Fibroblast of lung (primary cell): ENCODE results near the gene CHRNA1. TPM values are rescaled to one million over a fixed set of nuclear protein-coding genes. Genes with fewer than 3 reads are reported as not detected.

ENCODE experiments used
- DNase-seq, 2 donors: peaks; one replicate each; pipeline versions ENCODE4 v3.0.0 to v3.0.0-alpha.2; 2010; ENCODE audit warnings: low read depth in 2 of 2
- H2AFZ ChIP-seq: 2 replicates; pipeline ENCODE4 v1.5.1; 2012; ENCODE audit warnings: low read length, control low read depth, inconsistent platforms
- H3K27ac ChIP-seq: 2 replicates; pipeline ENCODE4 v1.5.1; 2011; ENCODE audit warnings: low read length, control low read depth; ENCODE audit not compliant: insufficient read depth
- H3K27me3 ChIP-seq: 2 replicates; pipeline ENCODE4 v1.5.1; 2011; ENCODE audit warnings: mild to moderate bottlenecking, low read length; ENCODE audit not compliant: control insufficient read depth, insufficient read depth
- H3K36me3 ChIP-seq: 2 replicates; pipeline ENCODE4 v1.5.1; 2011; ENCODE audit warnings: low read length; ENCODE audit not compliant: control insufficient read depth, insufficient read depth
- H3K4me1 ChIP-seq: 2 replicates; pipeline ENCODE4 v1.5.1; 2011; ENCODE audit warnings: low read length; ENCODE audit not compliant: control insufficient read depth, insufficient read depth; ENCODE audit errors: extremely low read depth
- H3K4me2 ChIP-seq: 2 replicates; pipeline ENCODE4 v1.5.1; 2011; ENCODE audit warnings: low read length, control low read depth; ENCODE audit not compliant: insufficient read depth; ENCODE audit errors: extremely low read depth
- H3K4me3 ChIP-seq, 4 experiments: fragments of 200-600 bp in 1 of 4; sonication (generic) in 1 of 4; replicated peaks in 1 of 4; 2 replicates each; pipeline ENCODE4 v1.5.1; 2011 to 2016; ENCODE audit warnings: low read length in 4 of 4, low read depth in 3 of 4, mild to moderate bottlenecking in 3 of 4, control low read depth in 2 of 4, inconsistent platforms in 1 of 4, mixed read lengths in 1 of 4; ENCODE audit not compliant: insufficient read depth in 1 of 4; ENCODE audit errors: control extremely low read depth in 1 of 4
- H3K79me2 ChIP-seq: 2 replicates; pipeline ENCODE4 v1.5.1; 2012; ENCODE audit warnings: mild to moderate bottlenecking, low read length, inconsistent platforms; ENCODE audit not compliant: control insufficient read depth, insufficient read depth
- H3K9ac ChIP-seq: 2 replicates; pipeline ENCODE4 v1.5.1; 2011; ENCODE audit warnings: mild to moderate bottlenecking, low read length, control low read depth; ENCODE audit not compliant: insufficient read depth
- H3K9me3 ChIP-seq: 2 replicates; pipeline ENCODE4 v1.5.1; 2012; ENCODE audit warnings: low read depth, low read length; ENCODE audit not compliant: control insufficient read depth, insufficient read depth
- H4K20me1 ChIP-seq: 2 replicates; pipeline ENCODE4 v1.5.1; 2011; ENCODE audit warnings: low read length; ENCODE audit not compliant: control insufficient read depth, insufficient read depth; ENCODE audit errors: extremely low read depth
- EZH2 ChIP-seq: IDR thresholded peaks from 2 replicates; pipeline ENCODE4 v1.5.1; 2012; ENCODE audit warnings: low read length, control low read depth, mild to moderate bottlenecking; ENCODE audit errors: missing control alignments
- polyA plus RNA-seq, 2 donors: library from polyadenylated mRNA; depleted of rRNA in 1 of 2; stranded (reverse) in 1 of 2; unstranded in 1 of 2; fragments of >200 nt; gene quantifications; 2 replicates each; pipeline ENCODE4 v1.2.1, GENCODE V29; 2011 to 2012; ENCODE audit warnings: missing spikeins in 1 of 2
- total RNA-seq: library from RNA; depleted of rRNA; stranded (reverse); fragments of >200 nt; gene quantifications from 2 replicates; pipeline ENCODE4 v1.2.1, GENCODE V29; 2014
- TF ChIP-seq, protein P1 (sequence below), 2 donors: IDR thresholded peaks in 1 of 2; conservative IDR thresholded peaks in 1 of 2; 1 replicate in 1 of 2; 2 replicates in 1 of 2; pipeline ENCODE4 v1.5.1; 2011 to 2012; ENCODE audit warnings: low read length in 2 of 2, control low read depth in 1 of 2, inconsistent platforms in 1 of 2, low read depth in 1 of 2, mild to moderate bottlenecking in 1 of 2

Gene CHRNA1
- total and polyA plus RNA-seq, 2 donors (not counting 1 experiment from before 2014, with no cell fraction given): 0.33 to 1.1 TPM

DNA sequence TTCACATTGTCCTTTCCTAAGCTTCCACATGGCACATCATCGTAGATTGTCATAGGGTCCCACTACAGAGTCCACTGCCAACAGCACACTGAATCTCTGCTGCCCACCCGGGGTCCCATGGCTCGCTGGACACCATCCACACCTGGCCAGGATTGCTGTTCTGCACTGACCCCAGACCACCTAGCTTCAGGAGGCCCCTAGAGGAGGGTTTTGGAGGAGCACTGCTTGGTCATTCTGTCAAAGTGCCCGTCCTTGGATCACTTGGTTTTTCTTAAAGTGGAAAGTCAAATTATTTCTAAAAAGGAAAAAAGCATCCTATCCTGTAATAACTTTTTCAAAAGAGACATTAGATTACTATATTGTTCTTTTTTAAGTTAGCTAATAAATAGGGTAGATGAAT lies 59.0 kb downstream of the CHRNA1 start:
- H2AFZ ChIP-seq: no peak overlapping the region
- TF ChIP-seq, protein P1, sequence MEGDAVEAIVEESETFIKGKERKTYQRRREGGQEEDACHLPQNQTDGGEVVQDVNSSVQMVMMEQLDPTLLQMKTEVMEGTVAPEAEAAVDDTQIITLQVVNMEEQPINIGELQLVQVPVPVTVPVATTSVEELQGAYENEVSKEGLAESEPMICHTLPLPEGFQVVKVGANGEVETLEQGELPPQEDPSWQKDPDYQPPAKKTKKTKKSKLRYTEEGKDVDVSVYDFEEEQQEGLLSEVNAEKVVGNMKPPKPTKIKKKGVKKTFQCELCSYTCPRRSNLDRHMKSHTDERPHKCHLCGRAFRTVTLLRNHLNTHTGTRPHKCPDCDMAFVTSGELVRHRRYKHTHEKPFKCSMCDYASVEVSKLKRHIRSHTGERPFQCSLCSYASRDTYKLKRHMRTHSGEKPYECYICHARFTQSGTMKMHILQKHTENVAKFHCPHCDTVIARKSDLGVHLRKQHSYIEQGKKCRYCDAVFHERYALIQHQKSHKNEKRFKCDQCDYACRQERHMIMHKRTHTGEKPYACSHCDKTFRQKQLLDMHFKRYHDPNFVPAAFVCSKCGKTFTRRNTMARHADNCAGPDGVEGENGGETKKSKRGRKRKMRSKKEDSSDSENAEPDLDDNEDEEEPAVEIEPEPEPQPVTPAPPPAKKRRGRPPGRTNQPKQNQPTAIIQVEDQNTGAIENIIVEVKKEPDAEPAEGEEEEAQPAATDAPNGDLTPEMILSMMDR (conservative IDR thresholded peaks at IDR 0.05 in 1 of 2, IDR thresholded peaks at IDR 0.05 in 1 of 2; ENCODE audit: low read depth in 1 of 2, low read length in 2 of 2): no peak
- TF ChIP-seq EZH2: no peak
- no peaks in the 10 kb centered on the region for H3K9me3 ChIP-seq
- DNase-seq: no peak
- no peak overlapping the region for H3K4me2 ChIP-seq
- no peaks in the 10 kb centered on the region for H4K20me1 ChIP-seq
- H3K9ac ChIP-seq: no peak overlapping the region
- H3K27ac ChIP-seq: no peak overlapping the region
- H3K36me3 ChIP-seq: no peaks in the 10 kb centered on the region
- H3K27me3 ChIP-seq: peaks cover 4% of the 10 kb centered on the region
- H3K79me2 ChIP-seq: no peaks in the 10 kb centered on the region
- no peaks in the 10 kb centered on the region for H3K4me1 ChIP-seq
- H3K4me3 ChIP-seq: no peak overlapping the region

DNA sequence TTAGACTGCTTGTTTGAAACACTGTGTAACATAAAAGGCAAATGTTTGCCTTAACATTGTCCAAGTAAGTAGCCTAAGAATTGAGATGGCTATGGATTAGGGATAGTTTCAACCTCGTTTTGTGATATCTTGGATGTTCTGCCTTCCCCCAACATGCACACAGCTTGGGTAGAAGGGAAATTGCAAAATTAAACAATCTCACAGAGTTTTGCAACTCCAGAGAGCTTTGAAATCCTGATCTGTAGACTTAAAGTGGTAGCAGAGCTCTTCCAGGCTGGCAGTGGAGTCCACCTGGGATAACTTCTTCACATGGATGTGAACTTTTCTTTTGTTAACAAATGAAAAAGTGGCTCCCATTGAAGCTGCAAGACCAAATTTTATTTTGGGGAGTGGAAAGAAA lies 59.6 kb downstream of the CHRNA1 start:
- no peak for DNase-seq
- Histone ChIP-seq H3K9me3 (no peaks in the 10 kb centered on the region), H3K9ac (no peak overlapping the region), H3K79me2 (no peaks in the 10 kb centered on the region), H3K4me2 (no peak overlapping the region), H2AFZ (no peak overlapping the region), H3K4me3 (no peak overlapping the region), H3K36me3 (no peaks in the 10 kb centered on the region), H3K27me3 (peaks cover 4% of the 10 kb centered on the region), H3K4me1 (no peaks in the 10 kb centered on the region), H3K27ac (no peak overlapping the region), H4K20me1 (no peaks in the 10 kb centered on the region)
- TF ChIP-seq EZH2: no peak
- TF ChIP-seq, protein P1 (conservative IDR thresholded peaks at IDR 0.05 in 1 of 2, IDR thresholded peaks at IDR 0.05 in 1 of 2; ENCODE audit: low read depth in 1 of 2, low read length in 2 of 2): no peak

DNA sequence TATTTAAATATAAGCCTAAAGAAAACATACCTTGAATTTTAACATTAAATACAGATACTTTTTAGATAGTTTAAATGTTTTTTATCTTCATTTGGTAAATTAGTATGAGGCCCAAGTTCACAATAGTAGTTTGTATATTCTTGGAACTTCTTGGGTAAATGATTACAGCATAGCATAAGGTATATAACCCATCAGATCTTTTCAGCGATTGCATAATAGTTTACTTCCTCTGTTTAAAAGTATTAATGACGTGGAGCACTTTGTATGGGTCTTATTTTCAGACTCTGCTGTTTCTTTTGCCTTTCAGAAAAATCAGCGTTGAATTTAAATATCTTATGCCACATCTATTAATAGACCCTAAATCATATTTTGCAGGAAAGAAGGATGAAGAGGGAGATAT lies 60.2 kb downstream of the CHRNA1 start:
- no peaks in the 10 kb centered on the region for H3K36me3 ChIP-seq
- H3K9me3 ChIP-seq: no peaks in the 10 kb centered on the region
- H3K27me3 ChIP-seq: peaks cover 4% of the 10 kb centered on the region
- H3K4me3 ChIP-seq: no peak overlapping the region
- no peak overlapping the region for H3K9ac ChIP-seq
- no peak overlapping the region for H3K27ac ChIP-seq
- TF ChIP-seq, protein P1 (conservative IDR thresholded peaks at IDR 0.05 in 1 of 2, IDR thresholded peaks at IDR 0.05 in 1 of 2; ENCODE audit: low read depth in 1 of 2, low read length in 2 of 2): no peak
- TF ChIP-seq EZH2: no peak
- H3K4me2 ChIP-seq: no peak overlapping the region
- H2AFZ ChIP-seq: no peak overlapping the region
- DNase-seq: no peak
- H4K20me1 ChIP-seq: no peaks in the 10 kb centered on the region
- no peaks in the 10 kb centered on the region for H3K4me1 ChIP-seq
- H3K79me2 ChIP-seq: no peaks in the 10 kb centered on the region
